H1 (cell line): ENCODE results near the gene QSOX2. TPM values are rescaled to one million over a fixed set of nuclear protein-coding genes. Genes with fewer than 3 reads are reported as not detected.

Experiments
- polyA plus RNA-seq, 7 experiments: library from polyadenylated mRNA; depleted of rRNA in 3 of 7; stranded (reverse) in 5 of 7; unstranded in 2 of 7; fragments of >200 nt in 5 of 7; fragments of 200-250 nt in 2 of 7; gene quantifications; 1 replicate in 5 of 7; 2 replicates in 1 of 7; 4 replicates in 1 of 7; pipeline versions ENCODE4 v1.2.1 to v1.2.3, GENCODE V29; 2011 to 2013; ENCODE audit warnings: missing spikeins in 2 of 7, mixed read lengths in 2 of 7
- total RNA-seq: library from RNA; stranded (reverse); fragmentation: NEBNext Ultra II Directional; extraction: Animal tissue kit (Norgen Biotek cat#: 25700); gene quantifications from 2 replicates; pipeline ENCODE4 v1.2.1, GENCODE V29; 2021

QSOX2 gene
- total and polyA plus RNA-seq, 2 of the 8 experiments (the other 6 are each of a cell fraction or from before 2014, with no cell fraction given): 18.0 to 28.6 TPM

Other genes with a start within 250 kb of the QSOX2 start
- 13.6 and 14.0 TPM in 2 replicates for gene NACC2, start 150.5 kb downstream of the QSOX2 start, total RNA-seq
- gene NACC2, start 150.5 kb downstream of the QSOX2 start, polyA plus RNA-seq (2011; rRNA removed): 8.3 and 14.9 TPM in 2 replicates
- 34.9 and 35.3 TPM in 2 replicates for gene TMEM250, start 126.9 kb downstream of the QSOX2 start, total RNA-seq
- 22.3 and 36.1 TPM in 2 replicates for gene TMEM250, start 126.9 kb downstream of the QSOX2 start, polyA plus RNA-seq (2011; rRNA removed)
- not detected in 2 replicates for gene LHX3, start 40.7 kb downstream of the QSOX2 start, total RNA-seq
- gene LHX3, start 40.7 kb downstream of the QSOX2 start, polyA plus RNA-seq (2011; rRNA removed): 0.02 and 0.03 TPM in 2 replicates
- gene CCDC187, start 58.3 kb upstream of the QSOX2 start, total RNA-seq: not detected in 2 replicates
- 0.02 TPM in 2 replicates for gene CCDC187, start 58.3 kb upstream of the QSOX2 start, polyA plus RNA-seq (2011; rRNA removed)
- 15.7 and 18.0 TPM in 2 replicates for gene GPSM1, start 81.7 kb upstream of the QSOX2 start, total RNA-seq
- 12.8 and 19.8 TPM in 2 replicates for gene GPSM1, start 81.7 kb upstream of the QSOX2 start, polyA plus RNA-seq (2011; rRNA removed)
- gene DNLZ, start 117.9 kb upstream of the QSOX2 start, total RNA-seq: 17.9 and 19.0 TPM in 2 replicates
- gene DNLZ, start 117.9 kb upstream of the QSOX2 start, polyA plus RNA-seq (2011; rRNA removed): 11.6 and 13.6 TPM in 2 replicates
- 0.88 and 1.1 TPM in 2 replicates for gene CARD9, start 127.9 kb upstream of the QSOX2 start, total RNA-seq
- 0.13 and 0.15 TPM in 2 replicates for gene CARD9, start 127.9 kb upstream of the QSOX2 start, polyA plus RNA-seq (2011; rRNA removed)
- gene SNAPC4, start 154.4 kb upstream of the QSOX2 start, total RNA-seq: 15.1 and 18.1 TPM in 2 replicates
- 6.9 and 10.0 TPM in 2 replicates for gene SNAPC4, start 154.4 kb upstream of the QSOX2 start, polyA plus RNA-seq (2011; rRNA removed)
- 102 and 110 TPM in 2 replicates for gene ENTR1, start 164.8 kb upstream of the QSOX2 start, total RNA-seq
- 65.2 and 80.3 TPM in 2 replicates for gene ENTR1, start 164.8 kb upstream of the QSOX2 start, polyA plus RNA-seq (2011; rRNA removed)
- gene PMPCA, start 164.8 kb upstream of the QSOX2 start, total RNA-seq: 88.2 and 89.2 TPM in 2 replicates
- 60.0 and 78.1 TPM in 2 replicates for gene PMPCA, start 164.8 kb upstream of the QSOX2 start, polyA plus RNA-seq (2011; rRNA removed)
- gene INPP5E, start 194.0 kb upstream of the QSOX2 start, total RNA-seq: 11.3 and 11.5 TPM in 2 replicates
- gene INPP5E, start 194.0 kb upstream of the QSOX2 start, polyA plus RNA-seq (2011; rRNA removed): 8.7 and 14.3 TPM in 2 replicates
- gene SEC16A, start 237.2 kb upstream of the QSOX2 start, total RNA-seq: 47.1 and 49.0 TPM in 2 replicates
- 21.6 and 25.1 TPM in 2 replicates for gene SEC16A, start 237.2 kb upstream of the QSOX2 start, polyA plus RNA-seq (2011; rRNA removed)